ENCODE results near the gene OSBPL5.

OSBPL5 gene

GRCh38 chr11:3148255-3148989 is 16.7 kb downstream of the OSBPL5 start:
- Histone ChIP-seq H3K36me3 (ENCODE audit: low read depth) (no peaks in the 10 kb centered on the region), H3K4me3 (ENCODE audit: severe bottlenecking) (no peak overlapping the region), H3K9me3 (ENCODE audit: severe bottlenecking) (peaks cover 2% of the 10 kb centered on the region), H3K4me1 (ENCODE audit: insufficient read depth, poor library complexity, severe bottlenecking) (no peaks in the 10 kb centered on the region), H3K27me3 (ENCODE audit: insufficient read depth, poor library complexity, severe bottlenecking) (no peaks in the 10 kb centered on the region), H3K27ac (ENCODE audit: poor library complexity, severe bottlenecking) (no peak overlapping the region)
- no peak for DNase-seq (ENCODE audit: low spot score)
- ATAC-seq (ENCODE audit: low read depth): no peak
- no peak for TF ChIP-seq CTCF (IDR thresholded peaks at IDR 0.05; ENCODE audit: poor library complexity, severe bottlenecking)

DNA sequence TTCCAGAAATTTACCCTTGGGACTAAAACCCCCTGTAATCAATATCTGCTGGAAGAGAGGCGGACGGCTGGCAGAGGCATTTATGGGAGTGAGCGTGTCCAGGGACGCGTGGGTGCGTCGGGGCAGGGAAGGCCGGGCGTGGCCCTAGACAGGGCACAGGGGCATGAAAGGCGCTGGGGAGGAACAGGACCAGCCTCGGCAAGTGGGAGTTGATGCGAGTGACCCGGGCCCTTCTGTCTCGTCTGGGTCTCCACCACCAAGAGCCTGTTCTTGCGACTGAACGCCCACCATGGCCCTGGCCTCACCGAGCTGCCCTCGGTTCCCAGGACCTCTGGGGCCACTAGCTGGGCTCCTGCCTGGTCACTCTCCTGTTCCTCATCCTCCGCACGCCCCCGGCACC is 17.5 kb downstream of the OSBPL5 start:
- no peaks in the 10 kb centered on the region for H3K36me3 ChIP-seq (ENCODE audit: low read depth)

GRCh38 chr11:3147257-3147619 is 17.9 kb downstream of the OSBPL5 start:
- no peak for DNase-seq (ENCODE audit: low spot score)
- H3K27ac ChIP-seq (ENCODE audit: poor library complexity, severe bottlenecking): no peak overlapping the region
- TF ChIP-seq CTCF (IDR thresholded peaks at IDR 0.05; ENCODE audit: poor library complexity, severe bottlenecking): no peak
- H3K9me3 ChIP-seq (ENCODE audit: severe bottlenecking): no peaks in the 10 kb centered on the region
- no peak overlapping the region for H3K4me3 ChIP-seq (ENCODE audit: severe bottlenecking)
- H3K27me3 ChIP-seq (ENCODE audit: insufficient read depth, poor library complexity, severe bottlenecking): no peaks in the 10 kb centered on the region
- ATAC-seq (ENCODE audit: low read depth): no peak
- H3K36me3 ChIP-seq (ENCODE audit: low read depth): no peaks in the 10 kb centered on the region
- H3K4me1 ChIP-seq (ENCODE audit: insufficient read depth, poor library complexity, severe bottlenecking): no peaks in the 10 kb centered on the region

More for the DNA sequence above, 17.5 kb downstream of the OSBPL5 start:
- ATAC-seq (ENCODE audit: low read depth): no peak
- H3K9me3 ChIP-seq (ENCODE audit: severe bottlenecking): peaks cover 2% of the 10 kb centered on the region
- H3K4me3 ChIP-seq (ENCODE audit: severe bottlenecking): no peak overlapping the region
- TF ChIP-seq CTCF (IDR thresholded peaks at IDR 0.05; ENCODE audit: poor library complexity, severe bottlenecking): no peak
- DNase-seq (ENCODE audit: low spot score): no peak
- H3K27ac ChIP-seq (ENCODE audit: poor library complexity, severe bottlenecking): no peak overlapping the region
- no peaks in the 10 kb centered on the region for H3K27me3 ChIP-seq (ENCODE audit: insufficient read depth, poor library complexity, severe bottlenecking)
- no peaks in the 10 kb centered on the region for H3K4me1 ChIP-seq (ENCODE audit: insufficient read depth, poor library complexity, severe bottlenecking)

- no peak for DNase-seq (ENCODE audit: low spot score)
- H3K9me3 ChIP-seq (ENCODE audit: severe bottlenecking): no peaks in the 10 kb centered on the region
These were observed 18.4 kb downstream of the OSBPL5 start for GRCh38 chr11:3146612-3147256.

More at GRCh38 chr11:3146612-3147256, 18.4 kb downstream of the OSBPL5 start:
- Histone ChIP-seq H3K27ac (ENCODE audit: poor library complexity, severe bottlenecking) (no peak overlapping the region), H3K27me3 (ENCODE audit: insufficient read depth, poor library complexity, severe bottlenecking) (no peaks in the 10 kb centered on the region), H3K4me1 (ENCODE audit: insufficient read depth, poor library complexity, severe bottlenecking) (no peaks in the 10 kb centered on the region), H3K36me3 (ENCODE audit: low read depth) (no peaks in the 10 kb centered on the region), H3K4me3 (ENCODE audit: severe bottlenecking) (no peak overlapping the region)
- ATAC-seq (ENCODE audit: low read depth): no peak
- no peak for TF ChIP-seq CTCF (IDR thresholded peaks at IDR 0.05; ENCODE audit: poor library complexity, severe bottlenecking)
